22Rv1 (cell line): ENCODE results near the gene IP6K1.

Experiments
- ZFX ChIP-seq: fragments of 450-650 bp; IDR thresholded peaks from 2 replicates; pipeline ENCODE4 v1.6.1; 2017; ENCODE audit warnings: antibody characterized with exemption, borderline replicate concordance
- TF ChIP-seq, protein P1 (sequence below): fragments of 450-650 bp; IDR thresholded peaks from 2 replicates; pipeline ENCODE4 v1.5.1; 2017; ENCODE audit warnings: mild to moderate bottlenecking

DNA sequence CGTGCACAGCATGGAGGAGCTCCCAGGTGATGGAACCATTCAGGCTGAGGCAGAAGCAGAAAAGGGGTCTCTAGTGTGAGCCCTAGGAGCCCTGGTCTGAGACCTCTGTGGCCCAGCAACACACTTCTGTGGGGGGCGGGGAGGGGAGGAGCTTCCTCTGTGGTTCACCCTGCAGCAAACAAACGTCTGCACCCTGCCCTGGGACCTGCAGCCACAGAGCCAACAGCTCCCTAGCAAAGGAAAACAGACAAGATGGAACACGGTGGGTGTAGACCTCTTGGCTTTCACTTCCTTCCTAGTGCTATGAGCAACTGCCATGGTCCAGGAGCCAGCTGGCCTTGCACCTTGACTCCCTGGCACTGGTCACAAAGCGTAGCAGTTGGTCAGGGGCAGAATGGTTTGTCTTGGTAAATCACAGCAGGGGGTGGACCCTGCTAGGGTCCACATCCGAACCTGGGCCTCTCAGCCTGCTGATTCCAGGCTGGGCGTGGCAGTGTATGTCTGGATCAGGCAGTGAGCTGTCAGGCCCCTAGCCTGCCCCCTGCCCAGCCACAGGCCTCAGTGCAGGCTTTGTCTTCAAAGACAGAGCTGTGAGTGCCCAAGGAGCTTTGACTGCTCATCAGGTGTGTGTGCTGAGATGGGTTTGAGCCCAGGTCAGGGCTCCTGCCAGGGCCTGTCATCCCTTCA is 73.6 kb downstream of the IP6K1 start:
- TF ChIP-seq, protein P1, sequence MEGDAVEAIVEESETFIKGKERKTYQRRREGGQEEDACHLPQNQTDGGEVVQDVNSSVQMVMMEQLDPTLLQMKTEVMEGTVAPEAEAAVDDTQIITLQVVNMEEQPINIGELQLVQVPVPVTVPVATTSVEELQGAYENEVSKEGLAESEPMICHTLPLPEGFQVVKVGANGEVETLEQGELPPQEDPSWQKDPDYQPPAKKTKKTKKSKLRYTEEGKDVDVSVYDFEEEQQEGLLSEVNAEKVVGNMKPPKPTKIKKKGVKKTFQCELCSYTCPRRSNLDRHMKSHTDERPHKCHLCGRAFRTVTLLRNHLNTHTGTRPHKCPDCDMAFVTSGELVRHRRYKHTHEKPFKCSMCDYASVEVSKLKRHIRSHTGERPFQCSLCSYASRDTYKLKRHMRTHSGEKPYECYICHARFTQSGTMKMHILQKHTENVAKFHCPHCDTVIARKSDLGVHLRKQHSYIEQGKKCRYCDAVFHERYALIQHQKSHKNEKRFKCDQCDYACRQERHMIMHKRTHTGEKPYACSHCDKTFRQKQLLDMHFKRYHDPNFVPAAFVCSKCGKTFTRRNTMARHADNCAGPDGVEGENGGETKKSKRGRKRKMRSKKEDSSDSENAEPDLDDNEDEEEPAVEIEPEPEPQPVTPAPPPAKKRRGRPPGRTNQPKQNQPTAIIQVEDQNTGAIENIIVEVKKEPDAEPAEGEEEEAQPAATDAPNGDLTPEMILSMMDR: no peak
- TF ChIP-seq ZFX: no peak
